Gastrocnemius medialis (tissue), 4 donors: ENCODE results near the gene NTM.

Experiments used
- CTCF ChIP-seq, 5 experiments: fragments of 450-650 bp in 3 of 5; fragments of 200-600 bp in 2 of 5; sonication (generic) in 2 of 5; IDR thresholded peaks in 4 of 5; conservative IDR thresholded peaks in 1 of 5; 1 replicate in 4 of 5; 2 replicates in 1 of 5; pipeline ENCODE4 v1.5.1; 2016 to 2019; ENCODE audit warnings: antibody characterized with exemption in 5 of 5, mild to moderate bottlenecking in 3 of 5, moderate library complexity in 3 of 5
- POLR2A ChIP-seq, 2 donors: fragments of 450-650 bp; IDR thresholded peaks; one replicate each; pipeline ENCODE4 v1.6.1; 2017; ENCODE audit warnings: antibody characterized with exemption in 2 of 2, mild to moderate bottlenecking in 2 of 2, moderate library complexity in 2 of 2

GRCh38 chr11:132022733-132023478 is 652.5 kb downstream of the NTM start:
- TF ChIP-seq POLR2A (IDR thresholded peaks at IDR 0.05) (no peak), CTCF (IDR thresholded peaks at IDR 0.05 in 4 of 5, conservative IDR thresholded peaks at IDR 0.05 in 1 of 5) (no peak)
